Measurements from ENCODE around the gene ANKRD49.

Gene ANKRD49

DNA sequence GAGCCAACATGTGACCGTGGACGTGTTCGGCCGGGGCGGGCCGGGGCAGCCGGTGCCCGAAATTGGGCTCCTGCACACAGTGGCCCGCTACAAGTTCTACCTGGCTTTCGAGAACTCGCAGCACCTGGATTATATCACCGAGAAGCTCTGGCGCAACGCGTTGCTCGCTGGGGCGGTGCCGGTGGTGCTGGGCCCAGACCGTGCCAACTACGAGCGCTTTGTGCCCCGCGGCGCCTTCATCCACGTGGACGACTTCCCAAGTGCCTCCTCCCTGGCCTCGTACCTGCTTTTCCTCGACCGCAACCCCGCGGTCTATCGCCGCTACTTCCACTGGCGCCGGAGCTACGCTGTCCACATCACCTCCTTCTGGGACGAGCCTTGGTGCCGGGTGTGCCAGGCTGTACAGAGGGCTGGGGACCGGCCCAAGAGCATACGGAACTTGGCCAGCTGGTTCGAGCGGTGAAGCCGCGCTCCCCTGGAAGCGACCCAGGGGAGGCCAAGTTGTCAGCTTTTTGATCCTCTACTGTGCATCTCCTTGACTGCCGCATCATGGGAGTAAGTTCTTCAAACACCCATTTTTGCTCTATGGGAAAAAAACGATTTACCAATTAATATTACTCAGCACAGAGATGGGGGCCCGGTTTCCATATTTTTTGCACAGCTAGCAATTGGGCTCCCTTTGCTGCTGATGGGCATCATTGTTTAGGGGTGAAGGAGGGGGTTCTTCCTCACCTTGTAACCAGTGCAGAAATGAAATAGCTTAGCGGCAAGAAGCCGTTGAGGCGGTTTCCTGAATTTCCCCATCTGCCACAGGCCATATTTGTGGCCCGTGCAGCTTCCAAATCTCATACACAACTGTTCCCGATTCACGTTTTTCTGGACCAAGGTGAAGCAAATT, 51.7 kb downstream of the ANKRD49 start:
- no peak for DNase-seq

GRCh38 chr11:94546162-94546470, 52.3 kb downstream of the ANKRD49 start:
- no peak for DNase-seq

- DNase-seq, result no peak
These were observed 53.1 kb downstream of the ANKRD49 start for GRCh38 chr11:94546886-94547285.

GRCh38 chr11:94549146-94549545, 55.4 kb downstream of the ANKRD49 start:
- no peak for DNase-seq

Data from NCI-H1436 (cell line).